Measurements from ENCODE around the gene CPXM2. TPM values are rescaled to one million over a fixed set of nuclear protein-coding genes. Genes with fewer than 3 reads are reported as not detected.
"Not testable (repeated sequence)": the region's sequence is repeated elsewhere in the genome, so short reads cannot be mapped to it uniquely, and the experiment has no call there.

The CPXM2 gene
- total RNA-seq, 1 donor from 2014 or later, result 15.0 TPM

GRCh38 chr10:123744224-123744536, 147.4 kb downstream of the CPXM2 start:
- no peaks in the 10 kb centered on the region for H3K36me3 Mint-ChIP-seq
- no peak for TF ChIP-seq CTCF (conservative IDR thresholded peaks at IDR 0.05)
- no peak for DNase-seq (ENCODE audit: extremely low spot score, unreplicated experiment)
- H3K27me3 Mint-ChIP-seq, result peaks cover 11% of the 10 kb centered on the region
- no peak overlapping the region for H3K4me3 Mint-ChIP-seq
- H3K4me1 Mint-ChIP-seq (ENCODE audit: unreplicated experiment), result peaks cover 10% of the 10 kb centered on the region
- no peak overlapping the region for H3K27ac Mint-ChIP-seq
- H3K9me3 Mint-ChIP-seq, result no peaks in the 10 kb centered on the region

GRCh38 chr10:123743441-123744223, 148.0 kb downstream of the CPXM2 start:
- Mint-ChIP-seq H3K27ac (no peak overlapping the region), H3K36me3 (no peaks in the 10 kb centered on the region), H3K4me3 (no peak overlapping the region), H3K4me1 (ENCODE audit: unreplicated experiment) (peaks cover 10% of the 10 kb centered on the region), H3K27me3 (peaks cover 15% of the 10 kb centered on the region), H3K9me3 (no peaks in the 10 kb centered on the region)
- no peak for DNase-seq (ENCODE audit: extremely low spot score, unreplicated experiment)
- no peak for TF ChIP-seq CTCF (conservative IDR thresholded peaks at IDR 0.05)

DNA sequence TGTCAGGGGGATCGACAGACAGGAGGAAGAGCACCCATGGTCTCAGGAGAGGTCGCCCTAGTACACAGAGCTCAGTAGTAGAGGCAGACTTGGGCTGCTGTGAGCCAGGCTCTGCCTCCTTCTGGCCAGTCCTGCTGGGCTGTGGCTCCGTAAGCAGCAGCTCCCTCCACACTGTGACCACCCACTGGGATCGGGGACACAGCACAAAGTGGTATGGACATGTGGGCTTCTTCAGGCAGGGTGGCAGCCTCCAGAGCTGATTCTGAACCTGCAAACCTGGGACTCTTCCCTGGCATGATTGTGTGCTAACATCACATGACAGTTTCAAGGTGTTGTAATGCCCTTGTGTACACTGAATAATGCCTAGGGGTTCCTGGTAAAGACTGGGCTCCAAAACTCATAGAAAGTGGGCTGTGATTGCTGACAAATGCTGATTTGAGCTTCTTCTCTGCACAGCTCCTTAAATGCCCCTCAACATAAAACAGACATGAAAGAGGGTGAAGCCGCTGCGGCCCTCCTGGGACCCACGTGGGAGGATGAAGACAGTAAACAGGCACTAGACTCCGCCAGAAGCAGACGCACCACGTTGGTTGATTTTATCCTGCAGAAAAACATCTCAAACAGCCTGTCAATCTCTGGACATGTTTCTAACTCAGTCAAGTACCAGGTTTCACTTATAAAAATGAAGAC, 148.7 kb downstream of the CPXM2 start:
- peaks cover 10% of the 10 kb centered on the region for H3K4me1 Mint-ChIP-seq (ENCODE audit: unreplicated experiment)
- TF ChIP-seq CTCF (conservative IDR thresholded peaks at IDR 0.05), result no peak
- DNase-seq (ENCODE audit: extremely low spot score, unreplicated experiment), result no peak
- H3K4me3 Mint-ChIP-seq, result no peak overlapping the region
- H3K9me3 Mint-ChIP-seq, result no peaks in the 10 kb centered on the region
- H3K36me3 Mint-ChIP-seq, result no peaks in the 10 kb centered on the region
- no peak overlapping the region for H3K27ac Mint-ChIP-seq
- peaks cover 15% of the 10 kb centered on the region for H3K27me3 Mint-ChIP-seq

- no peak for TF ChIP-seq CTCF (conservative IDR thresholded peaks at IDR 0.05)
- no peak overlapping the region for H3K27ac Mint-ChIP-seq
- no peaks in the 10 kb centered on the region for H3K9me3 Mint-ChIP-seq
- H3K4me1 Mint-ChIP-seq (ENCODE audit: unreplicated experiment), result peaks cover 10% of the 10 kb centered on the region
- peaks cover 15% of the 10 kb centered on the region for H3K27me3 Mint-ChIP-seq
- H3K36me3 Mint-ChIP-seq, result no peaks in the 10 kb centered on the region
- DNase-seq (ENCODE audit: extremely low spot score, unreplicated experiment), result no peak
- no peak overlapping the region for H3K4me3 Mint-ChIP-seq
These were observed 149.9 kb downstream of the CPXM2 start for GRCh38 chr10:123741711-123742110.

DNA sequence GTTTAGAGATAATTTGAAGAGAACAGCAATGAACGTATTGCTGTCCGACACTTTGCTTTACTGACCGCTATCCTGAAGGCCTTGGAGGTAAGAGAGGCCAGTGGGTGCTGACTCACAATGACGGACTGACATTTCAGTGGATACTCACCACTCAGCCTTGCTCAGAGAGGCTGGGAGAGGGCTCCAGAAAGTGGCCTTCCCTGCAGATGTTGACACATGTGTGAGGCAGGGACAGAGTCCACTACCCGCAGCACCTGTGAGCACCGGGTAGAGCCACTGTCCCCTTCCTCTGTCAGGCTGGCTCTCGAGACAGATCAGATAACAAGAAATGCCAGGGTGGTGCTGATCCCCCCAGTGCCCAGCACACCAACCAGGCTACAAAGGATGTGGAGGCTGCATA, 150.5 kb downstream of the CPXM2 start:
- Mint-ChIP-seq H3K27me3 (peaks cover 15% of the 10 kb centered on the region), H3K9me3 (no peaks in the 10 kb centered on the region), H3K27ac (no peak overlapping the region), H3K36me3 (no peaks in the 10 kb centered on the region), H3K4me3 (no peak overlapping the region), H3K4me1 (ENCODE audit: unreplicated experiment) (peaks cover 6% of the 10 kb centered on the region)
- DNase-seq (ENCODE audit: extremely low spot score, unreplicated experiment), result no peak
- TF ChIP-seq CTCF (conservative IDR thresholded peaks at IDR 0.05), result no peak

DNA sequence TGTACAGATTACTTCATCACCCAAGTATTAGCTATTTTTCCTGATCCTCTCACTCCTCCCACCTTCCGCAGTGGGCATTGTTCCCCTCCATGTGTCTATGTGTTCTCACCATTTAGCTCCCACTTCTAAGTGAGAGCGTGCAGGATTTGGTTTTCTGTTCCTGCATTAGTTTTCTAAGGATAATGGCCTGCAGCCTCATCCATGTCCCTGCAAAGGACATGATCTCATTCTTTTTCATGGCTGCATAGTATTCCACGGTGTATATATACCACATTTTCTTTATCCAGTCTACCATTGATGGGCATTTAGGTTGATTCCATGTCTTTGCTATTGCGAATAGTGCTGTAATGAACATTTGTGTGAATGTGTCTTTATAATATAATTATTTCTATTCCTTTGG, 154.7 kb downstream of the CPXM2 start:
- DNase-seq (ENCODE audit: extremely low spot score, unreplicated experiment); H3K4me3 Mint-ChIP-seq; H3K27ac Mint-ChIP-seq; H3K4me1 Mint-ChIP-seq (ENCODE audit: unreplicated experiment); H3K36me3 Mint-ChIP-seq; H3K27me3 Mint-ChIP-seq; H3K9me3 Mint-ChIP-seq: not testable (repeated sequence)
